NCI-H774 (cell line): ENCODE data around the gene YWHAE.
"Not testable (repeated sequence)": the region's sequence is repeated elsewhere in the genome, so short reads cannot be mapped to it uniquely, and the experiment has no call there.

ENCODE experiments used
- DNase-seq: peaks from one replicate; lab custom pipeline; 2025; lab: John Stamatoyannopoulos, UW

YWHAE gene

GRCh38 chr17:1399679-1400512 is at the start of gene YWHAE:
Gene YWHAE (minus strand): TSS chr17:1400222. CDS start chr17:1400110, 112 bp downstream.
- DNase-seq = peak; percentile 83

GRCh38 chr17:1449412-1449967 is 49.5 kb upstream of the YWHAE start:
- no peak for DNase-seq

- DNase-seq = no peak
These were observed 47.0 kb upstream of the YWHAE start for GRCh38 chr17:1447052-1447451.

GRCh38 chr17:1446201-1446600 is 46.2 kb upstream of the YWHAE start:
- DNase-seq = no peak

GRCh38 chr17:1445695-1446094 is 45.7 kb upstream of the YWHAE start:
- DNase-seq = not testable (repeated sequence)

- not testable (repeated sequence) for DNase-seq
These were observed 42.7 kb upstream of the YWHAE start for GRCh38 chr17:1442721-1443120.

- DNase-seq = no peak
These were observed 42.2 kb upstream of the YWHAE start for GRCh38 chr17:1442187-1442586.

- no peak for DNase-seq
These were observed 40.9 kb upstream of the YWHAE start for GRCh38 chr17:1440921-1441320.

- no peak for DNase-seq
These were observed 38.6 kb upstream of the YWHAE start for GRCh38 chr17:1438593-1439083.

- DNase-seq = no peak
These were observed 35.3 kb upstream of the YWHAE start for GRCh38 chr17:1435326-1435725.

- no peak for DNase-seq
These were observed 34.1 kb upstream of the YWHAE start for GRCh38 chr17:1434150-1434549.

- DNase-seq = no peak
These were observed 31.6 kb upstream of the YWHAE start for GRCh38 chr17:1431631-1432104.

- no peak for DNase-seq
These were observed 23.6 kb upstream of the YWHAE start for GRCh38 chr17:1423456-1424135.

GRCh38 chr17:1422885-1423284 is 22.9 kb upstream of the YWHAE start:
- no peak for DNase-seq

- DNase-seq = no peak
These were observed 21.4 kb upstream of the YWHAE start for GRCh38 chr17:1421470-1421869.

- DNase-seq = no peak
These were observed 21.0 kb upstream of the YWHAE start for GRCh38 chr17:1420981-1421380.

- DNase-seq = no peak
These were observed 20.1 kb upstream of the YWHAE start for GRCh38 chr17:1420163-1420562.

- DNase-seq = not testable (repeated sequence)
These were observed 18.5 kb upstream of the YWHAE start for GRCh38 chr17:1418476-1418875.

GRCh38 chr17:1416414-1416813 is 16.4 kb upstream of the YWHAE start:
- DNase-seq = no peak

GRCh38 chr17:1414634-1415033 is 14.6 kb upstream of the YWHAE start:
- DNase-seq = no peak

- DNase-seq = no peak
These were observed 14.1 kb upstream of the YWHAE start for GRCh38 chr17:1414001-1414574.

- peak; percentile 2 for DNase-seq
These were observed 13.3 kb upstream of the YWHAE start for GRCh38 chr17:1413281-1413791.
